Adrenal gland (tissue), 12 donors: ENCODE measurements around the gene LDB3. TPM values are rescaled to one million over a fixed set of nuclear protein-coding genes. Genes with fewer than 3 reads are reported as not detected.

Experiments
- DNase-seq, 7 donors: peaks; one replicate each; pipeline ENCODE4 v3.0.0-alpha.2; 2019 to 2020
- H3K27ac ChIP-seq, 5 donors: fragments of 200-600 bp; sonication (generic) in 4 of 5; 1 replicate in 3 of 5; 2 replicates in 2 of 5; pipeline versions ENCODE4 v1.5.1 to v1.8.0; 2016 to 2020; ENCODE audit warnings: mild to moderate bottlenecking in 1 of 5
- H3K27me3 ChIP-seq: fragments of 200-600 bp; 2 replicates; pipeline ENCODE4 v1.8.0; 2021
- H3K36me3 ChIP-seq, 2 donors: fragments of 200-600 bp; replicated peaks in 1 of 2; 1 replicate in 1 of 2; 2 replicates in 1 of 2; pipeline versions ENCODE4 v1.5.1 to v1.8.0; 2018 to 2022
- H3K4me1 ChIP-seq, 2 donors: fragments of 200-600 bp; replicated peaks in 1 of 2; 1 replicate in 1 of 2; 2 replicates in 1 of 2; pipeline versions ENCODE4 v1.5.1 to v1.8.0; 2018 to 2021
- H3K4me3 ChIP-seq, 4 donors: fragments of 200-600 bp; sonication (generic) in 3 of 4; one replicate each; pipeline ENCODE4 v1.5.1; 2016 to 2018
- H3K9me3 ChIP-seq, 3 donors: fragments of 200-600 bp; sonication (generic) in 1 of 3; replicated peaks in 1 of 3; 1 replicate in 2 of 3; 2 replicates in 1 of 3; pipeline versions ENCODE4 v1.5.1 to v1.8.0; 2016 to 2021
- CTCF ChIP-seq, 6 experiments: fragments of 450-650 bp in 4 of 6; fragments of 200-600 bp in 2 of 6; sonication (generic) in 1 of 6; IDR thresholded peaks; 1 replicate in 5 of 6; 2 replicates in 1 of 6; pipeline versions ENCODE4 v1.5.1 to v1.8.0; 2016 to 2021; ENCODE audit warnings: antibody characterized with exemption in 6 of 6, mild to moderate bottlenecking in 2 of 6, moderate library complexity in 1 of 6
- POLR2A ChIP-seq, 2 donors: fragments of 450-650 bp; IDR thresholded peaks; one replicate each; pipeline ENCODE4 v1.6.1; 2017; ENCODE audit warnings: antibody characterized with exemption in 2 of 2, mild to moderate bottlenecking in 2 of 2, moderate library complexity in 1 of 2
- WGBS, 4 donors: extraction: QIAGEN DNeasy Blood & Tissue Kit in 2 of 4; methylation state at CpG; one replicate each; pipeline versions ENCODE4 v1.1.5 to v1.1.7; 2013 to 2017; 5-methylcytosine and 5-hydroxymethylcytosine counted together
- intact Hi-C, 2 donors: fragments of 100-400 bp; cut with DNase I; formaldehyde crosslinking; loops; one replicate each; pipeline versions ENCODE4 v1.14.1 to v1.15.0; 2022 to 2023
- polyA plus RNA-seq, 3 donors: library from polyadenylated mRNA; stranded (reverse); fragments of 200-250 nt in 2 of 3; fragments of 350-450 nt in 1 of 3; fragmentation: Illumina TruSeq in 1 of 3; extraction: RNeasy Lipid Tissue Mini Kit (QIAGEN cat#74804) in 1 of 3; gene quantifications; one replicate each; pipeline ENCODE4 v1.2.3, GENCODE V29; 2013 to 2014
- total RNA-seq, 9 donors: library from RNA; depleted of rRNA in 4 of 9; stranded (reverse); fragments of >200 nt in 4 of 9; fragments of 120-200 nt in 1 of 9; fragmentation: NEBNext Ultra II Directional in 1 of 9; extraction: Animal tissue kit (Norgen Biotek cat#: 25700) in 1 of 9; gene quantifications; one replicate each; pipeline versions ENCODE4 v1.1.0 to v1.2.4, GENCODE V29; 2013 to 2023
- donor health status: healthy with polysubstance abuse.
- donor health status: Bipolar disorder and iron deficiency.
- donor health status: DM: yes; HTN: yes; CAD: no.
- donor health status: DM: no; HTN: no; CAD: no.
- donor health status: DM: no; HTN: no; CAD: no.
- donor health status: DM: yes; HTN: yes; CAD: no.

LDB3 gene
- total and polyA plus RNA-seq, 12 donors: 0.14 to 2.7 (median 0.36) TPM

GRCh38 chr10:86632009-86632800 is 36.1 kb upstream of the LDB3 start:
- H3K36me3 ChIP-seq: no peaks in the 10 kb centered on the region
- no peaks in the 10 kb centered on the region for H3K9me3 ChIP-seq
- H3K27ac ChIP-seq: no peak overlapping the region
- WGBS, 4 donors: 9 to 41% (median 11%) methylated on average over 4 to 49 of the region's 49 CpGs
- H3K4me3 ChIP-seq: peak overlapping the region in 2 of 4 donors; percentile 9 to 36
- no peak for DNase-seq
- no peaks in the 10 kb centered on the region for H3K4me1 ChIP-seq
- intact Hi-C loops: no loop called here
- H3K27me3 ChIP-seq: peaks cover 15% of the 10 kb centered on the region
- TF ChIP-seq CTCF (IDR thresholded peaks at IDR 0.05) (peak in 1 of 6 experiments; percentile 17), POLR2A (IDR thresholded peaks at IDR 0.05) (no peak)

GRCh38 chr10:86632951-86633350 is 35.4 kb upstream of the LDB3 start:
- no peak for DNase-seq
- Histone ChIP-seq H3K36me3 (no peaks in the 10 kb centered on the region), H3K9me3 (no peaks in the 10 kb centered on the region), H3K4me1 (no peaks in the 10 kb centered on the region), H3K27me3 (peaks cover 15% of the 10 kb centered on the region), H3K27ac (no peak overlapping the region), H3K4me3 (no peak overlapping the region)
- 58 to 70% (median 67%) methylated on average over 5 of the region's 5 CpGs for WGBS, 4 donors
- no peak for TF ChIP-seq CTCF (IDR thresholded peaks at IDR 0.05)
- no peak for TF ChIP-seq POLR2A (IDR thresholded peaks at IDR 0.05)
- intact Hi-C loops: no loop called here

GRCh38 chr10:86635402-86635801 is 32.9 kb upstream of the LDB3 start:
- intact Hi-C loops: no loop called here
- TF ChIP-seq CTCF (IDR thresholded peaks at IDR 0.05): no peak
- no peak for TF ChIP-seq POLR2A (IDR thresholded peaks at IDR 0.05)
- Histone ChIP-seq H3K27ac (no peak overlapping the region), H3K36me3 (no peaks in the 10 kb centered on the region), H3K4me3 (no peak overlapping the region), H3K27me3 (peaks cover 11% of the 10 kb centered on the region), H3K9me3 (no peaks in the 10 kb centered on the region), H3K4me1 (no peaks in the 10 kb centered on the region)
- DNase-seq: no peak
- 36 to 71% (median 58%) methylated on average over 2 of the region's 2 CpGs for WGBS, 4 donors

GRCh38 chr10:86636311-86636710 is 32.0 kb upstream of the LDB3 start:
- H3K9me3 ChIP-seq: no peaks in the 10 kb centered on the region
- H3K4me3 ChIP-seq: no peak overlapping the region
- intact Hi-C loops: no loop called here
- DNase-seq: no peak
- no peak overlapping the region for H3K27ac ChIP-seq
- WGBS, 4 donors: 69 to 75% (median 71%) methylated on average over 2 of the region's 2 CpGs
- H3K36me3 ChIP-seq: no peaks in the 10 kb centered on the region
- TF ChIP-seq POLR2A (IDR thresholded peaks at IDR 0.05): no peak
- no peak for TF ChIP-seq CTCF (IDR thresholded peaks at IDR 0.05)
- peaks cover 11% of the 10 kb centered on the region for H3K27me3 ChIP-seq
- no peaks in the 10 kb centered on the region for H3K4me1 ChIP-seq
